Caco-2 (cell line): ENCODE results near the gene ATXN3. TPM values are rescaled to one million over a fixed set of nuclear protein-coding genes. Genes with fewer than 3 reads are reported as not detected.

Experiments
- BruUV-seq: library from RNA; stranded (reverse); fragments of 400-500 nt; replicated peaks from 2 replicates; lab custom pipeline; 2021; lab: Mats Ljungman, UMichigan
- CTCF ChIA-PET: fragments of 300-600 bp; sonication (Branson Sonifier 250); formaldehyde crosslinking; loops from one replicate; lab custom pipeline; 2022; ENCODE audit warnings: antibody characterized with exemption; lab: Charles Lee
- POLR2A ChIA-PET: fragments of 300-600 bp; sonication (Branson Sonifier 250); formaldehyde crosslinking; loops from one replicate; lab custom pipeline; 2022; ENCODE audit warnings: antibody characterized with exemption; lab: Charles Lee
- DNase-seq, 2 experiments: peaks; one replicate each; pipeline versions ENCODE4 v3.0.0 to v3.0.0-alpha.2; 2020 to 2022
- H3K27me3 ChIP-seq: replicated peaks from 2 replicates; pipeline ENCODE4 v1.6.0; 2011; ENCODE audit warnings: low read length; ENCODE audit not compliant: control insufficient read depth, insufficient read depth
- H3K36me3 ChIP-seq: 2 replicates; pipeline ENCODE4 v1.5.1; 2011; ENCODE audit warnings: low read length; ENCODE audit not compliant: control insufficient read depth, insufficient read depth
- H3K4me1 ChIP-seq: fragments of 250-450 bp; sonication (Bioruptor Pico); 2 replicates; pipeline ENCODE4 v1.5.1; 2020; ENCODE audit warnings: mild to moderate bottlenecking
- H3K4me3 ChIP-seq: 2 replicates; pipeline ENCODE4 v1.5.1; 2011; ENCODE audit warnings: low read depth, mild to moderate bottlenecking, control low read depth, low read length
- H3K9me3 ChIP-seq: fragments of 250-450 bp; sonication (Bioruptor Pico); 2 replicates; pipeline ENCODE4 v1.5.1; 2020; ENCODE audit warnings: mild to moderate bottlenecking, moderate library complexity
- H3K27ac Mint-ChIP-seq: one replicate; pipeline ENCODE4 v1.8.0; 2022; ENCODE audit warnings: mixed read lengths; ENCODE audit not compliant: unreplicated experiment
- H3K27me3 Mint-ChIP-seq: one replicate; pipeline ENCODE4 v1.8.0; 2022; ENCODE audit warnings: mixed read lengths; ENCODE audit not compliant: insufficient read depth, unreplicated experiment
- H3K36me3 Mint-ChIP-seq: one replicate; pipeline ENCODE4 v1.8.0; 2022; ENCODE audit warnings: mild to moderate bottlenecking, mixed read lengths; ENCODE audit not compliant: insufficient read depth, unreplicated experiment
- H3K4me1 Mint-ChIP-seq: one replicate; pipeline ENCODE4 v1.8.0; 2022; ENCODE audit warnings: low read depth, mixed read lengths; ENCODE audit not compliant: unreplicated experiment
- H3K4me3 Mint-ChIP-seq: one replicate; pipeline ENCODE4 v1.8.0; 2022; ENCODE audit warnings: mild to moderate bottlenecking, moderate library complexity, mixed read lengths; ENCODE audit not compliant: unreplicated experiment
- H3K9me3 Mint-ChIP-seq: one replicate; pipeline ENCODE4 v1.8.0; 2022; ENCODE audit warnings: mixed read lengths; ENCODE audit not compliant: unreplicated experiment
- intact Hi-C: fragments of 100-400 bp; cut with micrococcal nuclease; formaldehyde crosslinking; loops from one replicate; pipeline ENCODE4 v1.10.0; 2022; ENCODE audit not compliant: unreplicated experiment
- total RNA-seq: library from RNA; stranded (reverse); gene quantifications from 2 replicates; pipeline ENCODE4 v1.2.3, GENCODE V29; 2022
- TF ChIP-seq, protein P1 (sequence below), 2 experiments: fragments of 200-600 bp in 1 of 2; IDR thresholded peaks; 1 replicate in 1 of 2; 2 replicates in 1 of 2; pipeline versions ENCODE4 v1.5.1 to v1.8.0; 2011 to 2022; ENCODE audit warnings: antibody characterized with exemption in 1 of 2, control low read depth in 1 of 2, inconsistent platforms in 1 of 2, low read depth in 1 of 2, low read length in 1 of 2, mild to moderate bottlenecking in 1 of 2, moderate library complexity in 1 of 2; ENCODE audit not compliant: insufficient read depth in 1 of 2, severe bottlenecking in 1 of 2, unreplicated experiment in 1 of 2

Gene ATXN3
- total RNA-seq, 1 experiment from 2014 or later, result 29.3 TPM

DNA sequence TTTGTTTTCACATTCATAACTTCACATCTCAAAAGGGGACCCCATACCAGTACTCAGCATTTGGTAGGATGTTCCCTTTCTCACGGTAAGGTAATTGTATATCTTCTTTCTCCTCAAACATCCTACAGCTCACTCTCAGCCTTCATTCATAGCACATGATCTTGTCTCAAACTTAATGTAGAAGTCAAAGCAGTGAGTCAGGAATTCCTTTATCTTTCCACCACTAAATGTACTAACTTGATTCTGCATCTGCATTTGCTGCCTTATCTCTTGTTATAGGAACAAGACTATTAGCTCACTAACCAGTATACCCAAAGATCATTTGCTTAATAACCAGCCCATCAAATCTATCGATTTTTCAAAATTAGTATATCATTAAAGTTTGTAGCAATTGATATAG, 38.3 kb upstream of the ATXN3 start:
- Histone ChIP-seq H3K4me1 (no peaks in the 10 kb centered on the region), H3K36me3 (peaks cover 2% of the 10 kb centered on the region), H3K4me3 (no peak overlapping the region), H3K27me3 (no peaks in the 10 kb centered on the region), H3K9me3 (no peaks in the 10 kb centered on the region)
- Mint-ChIP-seq H3K27ac (no peak overlapping the region), H3K4me1 (no peaks in the 10 kb centered on the region), H3K36me3 (peaks cover 55% of the 10 kb centered on the region), H3K4me3 (no peak overlapping the region), H3K9me3 (no peaks in the 10 kb centered on the region), H3K27me3 (no peaks in the 10 kb centered on the region)
- intact Hi-C loops, result no loop called here
- no TSS peak for BruUV-seq
- DNase-seq, result no peak
- ChIA-PET POLR2A (no interaction called here), CTCF (no interaction called here)
- TF ChIP-seq, protein P1, sequence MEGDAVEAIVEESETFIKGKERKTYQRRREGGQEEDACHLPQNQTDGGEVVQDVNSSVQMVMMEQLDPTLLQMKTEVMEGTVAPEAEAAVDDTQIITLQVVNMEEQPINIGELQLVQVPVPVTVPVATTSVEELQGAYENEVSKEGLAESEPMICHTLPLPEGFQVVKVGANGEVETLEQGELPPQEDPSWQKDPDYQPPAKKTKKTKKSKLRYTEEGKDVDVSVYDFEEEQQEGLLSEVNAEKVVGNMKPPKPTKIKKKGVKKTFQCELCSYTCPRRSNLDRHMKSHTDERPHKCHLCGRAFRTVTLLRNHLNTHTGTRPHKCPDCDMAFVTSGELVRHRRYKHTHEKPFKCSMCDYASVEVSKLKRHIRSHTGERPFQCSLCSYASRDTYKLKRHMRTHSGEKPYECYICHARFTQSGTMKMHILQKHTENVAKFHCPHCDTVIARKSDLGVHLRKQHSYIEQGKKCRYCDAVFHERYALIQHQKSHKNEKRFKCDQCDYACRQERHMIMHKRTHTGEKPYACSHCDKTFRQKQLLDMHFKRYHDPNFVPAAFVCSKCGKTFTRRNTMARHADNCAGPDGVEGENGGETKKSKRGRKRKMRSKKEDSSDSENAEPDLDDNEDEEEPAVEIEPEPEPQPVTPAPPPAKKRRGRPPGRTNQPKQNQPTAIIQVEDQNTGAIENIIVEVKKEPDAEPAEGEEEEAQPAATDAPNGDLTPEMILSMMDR (IDR thresholded peaks at IDR 0.05; ENCODE audit: insufficient read depth in 1 of 2, low read depth in 1 of 2, low read length in 1 of 2, severe bottlenecking in 1 of 2, unreplicated experiment in 1 of 2), result no peak

DNA sequence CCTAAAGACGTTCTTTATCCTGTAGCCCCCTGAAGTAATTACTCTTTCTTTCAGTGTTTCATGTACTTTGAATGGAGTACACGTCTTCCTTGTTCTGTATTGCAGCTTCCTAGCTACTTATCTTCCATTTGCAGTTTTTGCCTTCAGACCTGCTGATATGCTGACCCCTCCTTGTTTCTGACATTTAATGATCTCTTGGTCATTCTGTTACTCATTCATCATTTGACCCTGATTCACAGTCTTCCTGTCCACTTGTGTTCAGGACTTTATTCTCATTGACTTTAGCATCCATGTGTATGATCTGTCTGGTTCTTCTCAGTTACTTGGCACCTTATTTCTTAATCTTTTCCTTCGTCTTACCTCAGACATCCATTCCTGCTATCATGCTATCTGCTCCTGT, 37.6 kb upstream of the ATXN3 start:
- Mint-ChIP-seq H3K4me1 (no peaks in the 10 kb centered on the region), H3K27me3 (no peaks in the 10 kb centered on the region), H3K9me3 (no peaks in the 10 kb centered on the region), H3K4me3 (no peak overlapping the region), H3K27ac (no peak overlapping the region), H3K36me3 (peaks cover 56% of the 10 kb centered on the region)
- Histone ChIP-seq H3K4me3 (no peak overlapping the region), H3K36me3 (peaks cover 2% of the 10 kb centered on the region), H3K4me1 (no peaks in the 10 kb centered on the region), H3K27me3 (no peaks in the 10 kb centered on the region), H3K9me3 (no peaks in the 10 kb centered on the region)
- TF ChIP-seq, protein P1 (IDR thresholded peaks at IDR 0.05; ENCODE audit: insufficient read depth in 1 of 2, low read depth in 1 of 2, low read length in 1 of 2, severe bottlenecking in 1 of 2, unreplicated experiment in 1 of 2), result no peak
- POLR2A ChIA-PET, result no interaction called here
- intact Hi-C loops, result no loop called here
- CTCF ChIA-PET, result no interaction called here
- no peak for DNase-seq
- no TSS peak for BruUV-seq

DNA sequence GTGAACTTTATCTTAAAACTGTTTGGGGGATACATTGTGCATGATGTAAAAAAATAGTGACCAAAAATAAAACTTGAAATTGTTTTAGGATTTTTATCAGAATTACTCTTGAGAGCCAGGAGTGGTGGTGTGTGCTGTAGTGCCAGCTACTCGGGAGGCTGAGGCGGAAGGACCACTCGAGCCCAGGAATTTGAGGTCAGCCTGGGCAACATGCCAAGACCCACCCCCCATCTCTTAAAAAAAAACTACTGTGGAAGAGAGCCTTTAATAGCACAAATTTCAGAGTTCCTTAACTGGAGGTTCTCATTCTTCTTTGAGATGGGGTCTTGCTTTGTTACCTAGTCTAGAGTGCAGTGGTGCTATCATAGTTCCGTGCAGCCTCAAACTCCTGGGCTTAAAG, 36.9 kb upstream of the ATXN3 start:
- no peak overlapping the region for H3K27ac Mint-ChIP-seq
- H3K4me1 Mint-ChIP-seq, result no peaks in the 10 kb centered on the region
- CTCF ChIA-PET, result no interaction called here
- H3K36me3 Mint-ChIP-seq, result peaks cover 62% of the 10 kb centered on the region
- no peaks in the 10 kb centered on the region for H3K4me1 ChIP-seq
- BruUV-seq, result no TSS peak
- TF ChIP-seq, protein P1 (IDR thresholded peaks at IDR 0.05; ENCODE audit: insufficient read depth in 1 of 2, low read depth in 1 of 2, low read length in 1 of 2, severe bottlenecking in 1 of 2, unreplicated experiment in 1 of 2), result no peak
- no peak overlapping the region for H3K4me3 ChIP-seq
- H3K27me3 Mint-ChIP-seq, result no peaks in the 10 kb centered on the region
- no peak for DNase-seq
- intact Hi-C loops, result no loop called here
- no peaks in the 10 kb centered on the region for H3K9me3 Mint-ChIP-seq
- POLR2A ChIA-PET, result no interaction called here
- H3K36me3 ChIP-seq, result peaks cover 2% of the 10 kb centered on the region
- no peaks in the 10 kb centered on the region for H3K27me3 ChIP-seq
- no peak overlapping the region for H3K4me3 Mint-ChIP-seq
- H3K9me3 ChIP-seq, result no peaks in the 10 kb centered on the region
